ENCODE data around the gene ALKAL2.
A peak's percentile ranks its signal among the peaks of the same experiment; 100 is the strongest.
"Not testable (repeated sequence)": the region's sequence is repeated elsewhere in the genome, so short reads cannot be mapped to it uniquely, and the experiment has no call there.

ALKAL2 gene, protein sequence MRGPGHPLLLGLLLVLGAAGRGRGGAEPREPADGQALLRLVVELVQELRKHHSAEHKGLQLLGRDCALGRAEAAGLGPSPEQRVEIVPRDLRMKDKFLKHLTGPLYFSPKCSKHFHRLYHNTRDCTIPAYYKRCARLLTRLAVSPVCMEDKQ

GRCh38 chr2:287911-288757 lies at the start of gene ALKAL2:
TSS of gene ALKAL2 (minus strand) at chr2:288091. CDS start at chr2:287835, 256 bp downstream.
- DNase-seq = no peak

DNA sequence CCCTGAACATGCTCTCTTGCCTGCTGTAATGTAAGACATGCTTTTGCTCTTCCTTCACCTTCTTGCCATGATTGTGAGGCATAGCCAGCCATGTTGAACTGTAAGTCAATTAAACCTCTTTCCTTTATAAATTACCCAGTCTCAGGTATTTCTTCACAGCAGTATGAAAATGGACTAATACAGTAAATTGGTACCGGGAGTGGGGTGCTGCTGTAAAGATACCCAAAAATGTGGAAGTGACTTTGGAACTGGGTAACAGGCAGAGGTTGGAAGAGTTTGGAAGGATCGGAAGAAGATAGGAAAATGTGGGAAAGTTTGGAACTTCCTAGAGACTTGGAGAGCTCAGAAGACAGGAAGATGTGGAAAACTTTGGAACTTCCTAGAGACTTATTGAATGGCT lies 49.1 kb upstream of the ALKAL2 start:
- DNase-seq = not testable (repeated sequence)

DNA sequence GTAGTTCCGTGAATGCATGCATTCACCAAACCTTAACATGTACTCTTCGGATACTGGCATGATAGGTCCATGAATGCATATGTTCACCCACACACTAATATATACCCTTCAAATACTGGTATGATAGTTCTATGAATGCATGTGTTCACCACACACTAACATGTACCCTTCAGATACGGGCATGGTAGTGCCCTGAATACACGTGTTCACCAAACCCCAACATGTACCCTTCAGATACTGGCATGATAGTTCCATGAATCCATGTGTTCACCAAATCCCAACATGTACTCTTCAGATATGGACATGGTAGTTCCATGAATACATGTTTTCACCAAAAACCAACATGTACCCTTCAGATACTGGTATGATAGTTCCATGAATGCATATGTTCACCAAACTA lies 48.5 kb upstream of the ALKAL2 start:
- no peak for DNase-seq

DNA sequence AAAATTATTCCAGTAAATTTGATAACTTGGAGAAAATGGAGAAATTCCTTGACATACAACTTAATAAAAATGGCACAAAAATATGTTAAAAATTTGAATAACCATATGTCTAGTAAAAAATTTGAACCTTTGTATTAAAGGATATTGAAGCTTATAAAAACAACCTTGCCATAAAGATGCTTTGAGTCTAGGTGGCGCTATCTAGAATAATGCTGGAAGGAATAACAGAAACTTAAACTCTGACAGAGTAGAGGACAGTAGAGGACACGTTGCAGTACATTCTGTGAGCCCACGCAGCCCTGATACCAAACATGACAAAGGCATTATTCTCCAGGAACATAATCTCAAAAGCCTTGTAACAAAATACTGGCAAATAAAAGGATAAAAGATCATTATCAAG lies 44.7 kb upstream of the ALKAL2 start:
- no peak for DNase-seq

DNA sequence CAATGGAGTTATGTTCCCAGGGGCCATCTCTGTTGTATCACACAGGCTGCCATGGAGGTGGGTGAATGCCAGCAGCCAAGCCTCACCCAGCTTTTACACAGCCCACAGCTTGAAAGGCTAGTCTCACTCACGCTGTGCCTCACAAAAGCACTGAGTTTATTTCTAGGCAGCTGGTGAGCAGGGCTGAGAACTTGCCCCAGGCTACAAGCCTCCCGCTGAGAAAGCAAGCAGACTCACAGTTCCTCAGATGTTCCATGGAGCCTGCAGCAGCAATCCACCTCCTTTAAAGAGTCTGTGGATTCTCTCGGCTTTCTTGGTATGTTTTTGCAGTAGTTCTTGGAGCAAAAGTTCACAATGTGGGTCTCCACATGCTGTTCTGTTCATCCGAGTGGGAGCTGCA lies 40.9 kb upstream of the ALKAL2 start:
- DNase-seq = no peak

DNA sequence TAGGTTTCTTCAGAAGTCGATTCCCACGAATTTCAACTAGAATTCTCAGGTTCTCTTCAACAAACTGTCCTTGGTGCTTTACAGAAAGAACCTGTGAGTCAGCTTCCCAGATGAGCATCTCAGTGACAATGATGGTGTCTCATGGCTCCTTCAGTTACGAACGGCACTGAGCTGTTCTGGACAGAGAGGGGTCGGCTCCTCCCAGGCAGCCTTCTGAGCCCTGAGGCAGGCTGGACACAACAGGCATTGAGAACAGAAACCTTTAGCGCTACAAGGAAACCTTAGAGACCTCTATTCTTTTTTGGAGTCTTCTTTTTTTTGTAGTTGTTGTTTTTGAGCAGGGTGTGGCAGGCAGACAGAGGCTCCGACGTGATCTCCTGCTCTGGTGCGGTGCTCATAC lies 35.1 kb upstream of the ALKAL2 start:
- no peak for DNase-seq

DNA sequence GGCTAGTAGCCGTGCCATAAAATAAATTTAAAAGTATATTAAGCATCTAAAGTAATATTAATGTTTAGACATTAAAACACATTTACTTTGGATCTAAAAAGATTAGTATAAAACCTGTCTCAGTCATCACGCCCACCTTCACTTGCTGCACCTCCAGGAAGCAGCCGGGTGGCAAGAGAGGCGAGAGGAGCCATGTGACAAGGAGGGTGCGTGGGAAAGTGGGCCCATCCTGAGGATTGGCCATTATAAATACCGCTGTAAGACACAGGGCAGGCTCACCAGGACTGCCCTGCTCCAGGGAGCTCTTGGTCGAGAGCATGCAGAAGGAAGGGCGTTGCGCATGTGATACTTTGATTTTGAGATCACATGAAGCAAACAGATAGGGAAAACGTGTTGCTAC lies 34.4 kb upstream of the ALKAL2 start:
- no peak for DNase-seq

- no peak for DNase-seq
Observed at GRCh38 chr2:320561-320960, 32.7 kb upstream of the ALKAL2 start.

DNA sequence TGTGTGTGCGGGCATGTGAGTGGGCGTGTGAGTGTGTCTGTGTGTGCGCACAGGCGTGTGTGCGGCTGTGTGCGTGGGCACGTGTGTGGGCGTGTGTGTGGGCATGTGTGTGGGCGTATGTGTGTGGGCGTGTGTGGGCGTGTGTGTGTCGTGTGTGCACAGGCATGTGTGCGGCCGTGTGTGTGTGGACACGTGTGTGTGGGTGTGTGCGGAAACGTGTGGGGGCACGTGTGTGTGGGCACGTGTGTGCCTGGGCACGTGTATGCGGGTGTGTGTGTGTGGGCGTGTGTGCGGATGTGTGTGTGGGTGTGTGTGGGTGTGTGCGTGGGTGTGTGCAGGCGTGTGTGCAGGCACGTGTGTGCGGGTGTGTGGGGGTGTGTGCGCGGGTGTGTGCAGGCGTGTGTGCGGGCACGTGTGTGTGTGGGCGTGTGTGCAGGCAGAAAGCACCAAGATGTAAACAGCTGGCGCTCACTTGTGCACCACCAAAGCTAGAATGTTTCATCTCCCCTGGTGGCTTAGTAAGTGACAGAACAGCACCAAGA lies 31.2 kb upstream of the ALKAL2 start:
- no peak for DNase-seq

DNA sequence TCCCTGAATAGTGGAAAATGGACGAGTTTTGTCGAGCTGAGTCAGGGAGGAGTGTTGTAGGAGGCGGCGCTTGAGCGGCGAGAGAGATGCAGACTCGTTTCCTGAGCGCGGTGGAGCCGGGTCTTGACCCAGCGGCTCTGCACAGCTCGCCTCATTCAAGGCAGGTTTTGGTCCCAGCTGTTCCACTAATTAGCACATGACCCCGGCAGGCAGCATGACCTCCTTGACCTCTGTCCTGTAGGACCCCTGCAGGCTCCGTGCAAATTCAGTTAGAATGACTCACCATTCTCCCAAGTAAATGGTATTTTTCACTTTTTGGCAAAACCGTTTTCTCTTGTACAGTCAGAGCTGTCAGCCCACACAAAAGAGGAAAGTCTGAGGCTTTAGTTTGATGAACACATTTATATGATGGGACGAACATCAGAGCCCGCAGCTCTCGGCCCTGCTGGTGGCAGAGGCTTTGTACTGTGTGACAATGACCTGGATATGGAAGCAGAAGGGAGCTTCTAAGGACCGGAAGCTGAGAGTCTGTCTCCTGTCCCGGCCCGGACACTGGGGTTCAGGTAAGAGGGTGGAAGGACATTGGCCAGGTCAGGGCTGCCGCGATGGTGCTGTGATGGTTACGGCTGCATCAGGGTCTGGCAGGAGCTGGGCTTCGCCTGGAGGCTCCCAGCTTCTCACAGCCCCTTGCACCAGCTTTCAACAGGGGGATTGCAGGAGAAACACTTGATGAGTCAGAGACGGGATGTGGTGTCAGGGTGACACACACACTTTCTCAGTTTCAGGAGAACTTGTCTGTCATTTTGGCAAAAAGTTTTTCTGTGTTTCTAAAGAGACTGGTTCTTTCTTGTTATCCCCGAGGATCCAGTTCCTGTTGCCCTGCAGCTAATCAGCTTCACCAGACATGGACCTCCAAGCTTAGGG lies 29.9 kb upstream of the ALKAL2 start:
- DNase-seq = peak; percentile 53

GRCh38 chr2:316381-316780 lies 28.5 kb upstream of the ALKAL2 start:
- DNase-seq = no peak

DNA sequence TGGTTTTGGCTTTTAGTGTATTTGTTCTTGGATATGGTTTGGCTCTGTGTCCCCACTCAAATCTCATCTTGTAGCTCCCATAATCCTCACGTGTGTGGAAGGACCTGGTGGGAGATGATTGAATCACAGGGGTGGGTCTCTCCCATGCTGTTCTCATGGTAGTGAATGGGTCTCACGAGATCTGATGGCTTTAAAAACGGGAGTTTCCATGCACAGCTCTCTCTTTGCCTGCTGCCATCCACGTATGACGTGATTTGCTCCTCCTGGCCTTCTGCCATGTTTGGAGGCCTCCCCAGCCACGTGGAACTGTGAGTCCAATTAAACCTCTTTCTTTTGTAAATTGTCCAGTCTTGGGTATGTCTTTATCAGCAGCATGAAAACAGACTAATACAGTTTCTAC lies 28.0 kb upstream of the ALKAL2 start:
- not testable (repeated sequence) for DNase-seq

DNA sequence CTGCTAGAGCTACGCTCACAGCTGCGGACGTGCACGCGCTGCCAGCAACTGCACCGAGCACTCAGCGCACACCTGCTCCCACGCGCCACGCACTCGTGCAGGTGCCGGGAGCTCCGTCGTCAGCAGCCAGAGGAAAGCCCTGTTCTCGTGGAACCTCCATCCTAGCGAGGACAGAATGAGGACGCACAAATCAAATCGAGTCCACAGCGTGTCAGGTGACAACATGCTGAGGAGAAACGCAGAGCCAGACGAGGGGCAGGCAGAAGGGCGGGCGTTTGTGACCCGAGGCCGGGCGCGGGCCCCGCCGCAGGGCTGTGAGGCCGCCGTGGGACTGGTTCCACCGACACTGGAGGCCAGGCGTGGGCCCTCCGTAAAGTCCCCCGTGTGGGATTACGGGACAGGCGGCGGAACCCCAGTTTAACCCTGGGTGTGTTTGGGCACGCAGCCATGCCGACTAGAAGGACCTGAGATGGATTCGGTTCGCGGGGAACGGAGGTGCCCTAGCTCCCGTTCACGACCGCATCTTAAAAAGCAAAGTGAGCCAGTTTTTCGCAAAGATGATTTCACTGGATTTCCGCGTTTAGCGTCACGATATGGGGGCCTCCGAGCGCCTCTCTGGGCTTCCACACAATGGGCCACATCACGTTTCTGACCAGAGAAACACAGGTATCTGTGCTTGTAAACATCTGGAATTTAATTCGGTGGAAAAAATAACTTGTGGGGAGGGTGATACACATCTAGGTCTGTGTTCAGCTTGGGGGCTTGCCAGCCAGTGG lies 26.9 kb upstream of the ALKAL2 start:
- no peak for DNase-seq

DNA sequence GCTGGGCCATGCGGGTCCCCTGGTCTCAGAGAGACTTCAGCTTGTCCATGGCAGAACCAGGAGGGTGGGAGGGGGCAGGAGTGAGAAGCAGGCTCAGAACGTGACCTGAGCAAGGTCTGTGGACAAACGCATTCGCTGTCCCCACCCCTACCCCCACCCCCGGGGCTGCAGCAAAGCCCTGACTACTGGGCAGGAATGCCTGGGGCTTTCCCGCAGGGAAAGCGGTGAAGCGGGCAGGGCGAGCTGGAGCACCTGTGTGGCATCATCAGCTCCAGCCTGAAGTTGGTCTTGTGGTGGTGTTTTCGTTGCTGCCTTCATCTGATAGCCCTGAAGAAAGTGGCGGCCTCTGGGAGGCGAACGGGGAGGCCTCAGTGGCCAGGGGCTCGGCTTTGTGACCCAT lies 26.1 kb upstream of the ALKAL2 start:
- no peak for DNase-seq

GRCh38 chr2:310994-311393 lies 23.1 kb upstream of the ALKAL2 start:
- DNase-seq = no peak

GRCh38 chr2:309954-310510 lies 22.1 kb upstream of the ALKAL2 start:
- DNase-seq = no peak

GRCh38 chr2:309148-309953 lies 21.5 kb upstream of the ALKAL2 start:
- no peak for DNase-seq

DNA sequence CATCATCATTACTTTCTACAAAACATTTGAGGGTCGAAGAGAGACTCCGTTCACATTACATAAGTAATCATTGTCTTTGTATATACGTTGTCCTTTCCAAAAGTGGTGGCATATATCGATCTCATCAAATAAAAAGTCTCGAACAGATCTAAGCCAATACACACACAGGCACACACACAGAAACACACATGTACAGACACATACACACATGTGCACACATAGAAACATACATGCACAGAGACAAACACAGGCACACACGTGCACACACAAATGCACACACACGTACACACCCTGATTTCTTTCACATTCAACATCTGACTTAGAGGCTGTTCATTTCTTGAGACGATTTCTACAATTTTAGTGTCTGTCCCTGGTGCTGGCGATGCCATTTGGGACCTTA lies 17.5 kb upstream of the ALKAL2 start:
- DNase-seq = no peak

DNA sequence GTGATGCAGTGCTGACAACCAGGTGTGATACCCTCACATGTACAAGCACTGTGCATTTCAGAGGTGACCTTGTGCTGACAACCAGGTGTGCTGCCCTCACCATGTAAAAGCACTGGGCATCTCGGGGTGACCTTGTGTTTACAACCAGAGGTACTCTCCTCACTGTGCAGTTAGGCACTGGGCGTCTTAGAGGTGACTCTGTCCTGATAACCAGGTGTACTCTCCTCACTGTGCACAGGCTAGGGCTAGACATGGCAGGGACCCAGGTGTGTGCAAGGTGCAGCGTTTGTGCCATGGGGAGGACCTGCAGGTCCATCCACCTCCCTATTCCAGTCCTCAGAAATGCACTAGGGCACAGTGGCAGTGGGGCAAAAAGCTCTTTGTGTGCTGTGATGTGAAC lies 8.5 kb upstream of the ALKAL2 start:
- no peak for DNase-seq

- DNase-seq = no peak
Observed at GRCh38 chr2:295090-295489, 7.2 kb upstream of the ALKAL2 start.

DNA sequence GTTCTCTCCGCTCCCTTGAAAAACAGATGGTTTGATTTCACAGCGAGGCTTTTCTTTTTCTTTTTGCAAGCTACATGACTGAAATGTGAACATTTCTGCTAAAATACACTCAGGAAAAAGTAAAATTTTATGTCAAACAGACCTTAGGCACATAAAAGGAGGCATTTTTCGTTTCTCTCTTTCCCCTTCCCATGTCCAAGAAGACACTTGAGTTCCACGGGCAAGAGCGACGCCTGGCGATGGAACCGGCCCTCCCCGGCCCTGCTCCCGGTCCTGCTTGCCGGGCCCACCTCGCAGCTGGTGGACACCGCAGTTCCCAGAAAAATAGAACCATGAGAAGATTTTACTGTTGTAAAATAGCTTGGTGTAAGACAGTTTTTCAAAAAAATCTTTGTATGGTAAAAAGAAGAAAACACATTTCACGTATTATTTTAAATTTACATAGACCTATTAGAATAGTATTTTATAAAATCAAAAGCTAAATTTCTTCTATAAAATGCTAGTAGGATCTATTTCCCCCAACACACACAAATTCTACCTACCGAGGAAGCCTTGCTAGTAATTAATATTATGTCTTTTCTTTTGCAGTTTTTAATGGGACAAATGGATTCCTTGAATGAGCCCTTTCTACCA lies 2.3 kb upstream of the ALKAL2 start:
- DNase-seq = peak; percentile 38

All from activated naive CD4-positive, alpha-beta T cell treated with Interleukin-2 at 50 U/mL for 16 hours (primary cell).